Left hindlimb (tissue), 1 donor: Measurements from ENCODE around the gene ABCA7.
"Not testable (repeated sequence)": the region's sequence is repeated elsewhere in the genome, so short reads cannot be mapped to it uniquely, and the experiment has no call there.

Source experiments
- DNase-seq: peaks from one replicate; pipeline ENCODE4 v3.0.0-alpha.2; 2018

The ABCA7 gene

GRCh38 chr19:1018393-1018792, 21.5 kb upstream of the ABCA7 start:
- no peak for DNase-seq

- no peak for DNase-seq
Observed at GRCh38 chr19:1018932-1019615, 20.8 kb upstream of the ABCA7 start.

GRCh38 chr19:1019616-1019961, 20.3 kb upstream of the ABCA7 start:
- no peak for DNase-seq

GRCh38 chr19:1019980-1020867, 19.7 kb upstream of the ABCA7 start:
- DNase-seq = no peak

GRCh38 chr19:1020868-1021425, 19.0 kb upstream of the ABCA7 start, which contains the start of gene TMEM259:
Gene TMEM259, minus strand, starts transcription at chr19:1021123. Its CDS starts 127 bp downstream, at chr19:1020996.
- peak; percentile 98 for DNase-seq

- DNase-seq = not testable (repeated sequence)
Observed at GRCh38 chr19:1023883-1024188, 16.1 kb upstream of the ABCA7 start.

- DNase-seq = not testable (repeated sequence)
Observed at GRCh38 chr19:1025080-1025479, 14.8 kb upstream of the ABCA7 start.

- DNase-seq = peak; percentile 90
Observed at GRCh38 chr19:1025960-1026782, 13.7 kb upstream of the ABCA7 start, which contains the start of gene CNN2. Gene CNN2, plus strand, starts transcription at chr19:1026608. Its CDS starts 54 bp downstream, at chr19:1026662.

- peak; percentile 67 for DNase-seq
Observed at GRCh38 chr19:1026783-1027649, 12.9 kb upstream of the ABCA7 start.

- DNase-seq = peak; percentile 49
Observed at GRCh38 chr19:1027650-1028061, 12.3 kb upstream of the ABCA7 start.

GRCh38 chr19:1028062-1028926, 11.6 kb upstream of the ABCA7 start:
- DNase-seq = peak; percentile 92

GRCh38 chr19:1032264-1032867, 7.5 kb upstream of the ABCA7 start:
- no peak for DNase-seq

GRCh38 chr19:1035998-1036621, 3.8 kb upstream of the ABCA7 start:
- DNase-seq = no peak

- no peak for DNase-seq
Observed at GRCh38 chr19:1037621-1038064, 2.3 kb upstream of the ABCA7 start.

- no peak for DNase-seq
Observed at GRCh38 chr19:1038978-1039645, 795 bp upstream of the ABCA7 start.

- peak; percentile 83 for DNase-seq
Observed at GRCh38 chr19:1040476-1041271, 767 bp downstream of the ABCA7 start.

GRCh38 chr19:1041272-1041834, 1.4 kb downstream of the ABCA7 start:
- DNase-seq = no peak
